ENCODE data around the gene TMEM250.
"Not testable (repeated sequence)": the region's sequence is repeated elsewhere in the genome, so short reads cannot be mapped to it uniquely, and the experiment has no call there.

The TMEM250 gene

GRCh38 chr9:136110082-136111061, 8.3 kb downstream of the TMEM250 start:
- no peak for DNase-seq

GRCh38 chr9:136109351-136110081, 9.2 kb downstream of the TMEM250 start:
- peak; percentile 98 for DNase-seq

GRCh38 chr9:136108648-136109266, 9.9 kb downstream of the TMEM250 start:
- no peak for DNase-seq

- DNase-seq, result peak; percentile 99
These were observed 10.6 kb downstream of the TMEM250 start for GRCh38 chr9:136107953-136108647.

- DNase-seq, result peak; percentile 81
These were observed 11.3 kb downstream of the TMEM250 start for GRCh38 chr9:136107155-136107952.

GRCh38 chr9:136105398-136106135, 13.1 kb downstream of the TMEM250 start:
- peak; percentile 65 for DNase-seq

GRCh38 chr9:136104916-136105315, 13.8 kb downstream of the TMEM250 start:
- DNase-seq, result no peak

GRCh38 chr9:136104488-136104800, 14.2 kb downstream of the TMEM250 start:
- no peak for DNase-seq

GRCh38 chr9:136103651-136104487, 14.8 kb downstream of the TMEM250 start:
- DNase-seq, result peak; percentile 94

- DNase-seq, result not testable (repeated sequence)
These were observed 17.0 kb downstream of the TMEM250 start for GRCh38 chr9:136101615-136102074.

GRCh38 chr9:136100700-136101614, 17.7 kb downstream of the TMEM250 start:
- DNase-seq, result peak; percentile 93

GRCh38 chr9:136099542-136099941, 19.1 kb downstream of the TMEM250 start:
- no peak for DNase-seq

GRCh38 chr9:136098844-136099243, 19.8 kb downstream of the TMEM250 start:
- DNase-seq, result no peak

GRCh38 chr9:136098210-136098609, 20.5 kb downstream of the TMEM250 start:
- DNase-seq, result no peak

- no peak for DNase-seq
These were observed 22.1 kb downstream of the TMEM250 start for GRCh38 chr9:136096505-136097001.

GRCh38 chr9:136095070-136096058, 23.3 kb downstream of the TMEM250 start, which contains the start of gene NACC2:
Gene NACC2 (minus strand): TSS chr9:136095289. CDS start chr9:136050521, 44,768 bp downstream.
- peak; percentile 87 for DNase-seq
